ENCODE data around the gene CDH13.

CDH13 gene

GRCh38 chr16:82629441-82630027 is 2.8 kb downstream of the CDH13 start:
- Histone ChIP-seq H3K4me1 (ENCODE audit: low read length) (no peaks in the 10 kb centered on the region), H3K27ac (ENCODE audit: low read length) (no peak overlapping the region), H3K36me3 (replicated peaks; ENCODE audit: insufficient read depth, low read length) (no peaks in the 10 kb centered on the region), H3K27me3 (replicated peaks; ENCODE audit: insufficient read depth, low read length) (no peaks in the 10 kb centered on the region), H3K79me2 (ENCODE audit: low read length) (no peaks in the 10 kb centered on the region), H2AFZ (ENCODE audit: low read length) (no peak overlapping the region), H3K4me3 (ENCODE audit: low read length) (no peak overlapping the region), H3K9me3 (replicated peaks; ENCODE audit: insufficient read depth, low read length) (no peaks in the 10 kb centered on the region), H3K9me2 (replicated peaks; ENCODE audit: insufficient read depth, low read length) (no peaks in the 10 kb centered on the region), H3F3A (ENCODE audit: insufficient read depth, low read length) (no peaks in the 10 kb centered on the region), H4K20me1 (ENCODE audit: insufficient read depth, low read length) (no peaks in the 10 kb centered on the region), H3K9ac (ENCODE audit: low read length) (no peak overlapping the region), H3K4me2 (ENCODE audit: low read depth, low read length) (no peak overlapping the region)
- no peak for DNase-seq
- TF ChIP-seq, protein P1, sequence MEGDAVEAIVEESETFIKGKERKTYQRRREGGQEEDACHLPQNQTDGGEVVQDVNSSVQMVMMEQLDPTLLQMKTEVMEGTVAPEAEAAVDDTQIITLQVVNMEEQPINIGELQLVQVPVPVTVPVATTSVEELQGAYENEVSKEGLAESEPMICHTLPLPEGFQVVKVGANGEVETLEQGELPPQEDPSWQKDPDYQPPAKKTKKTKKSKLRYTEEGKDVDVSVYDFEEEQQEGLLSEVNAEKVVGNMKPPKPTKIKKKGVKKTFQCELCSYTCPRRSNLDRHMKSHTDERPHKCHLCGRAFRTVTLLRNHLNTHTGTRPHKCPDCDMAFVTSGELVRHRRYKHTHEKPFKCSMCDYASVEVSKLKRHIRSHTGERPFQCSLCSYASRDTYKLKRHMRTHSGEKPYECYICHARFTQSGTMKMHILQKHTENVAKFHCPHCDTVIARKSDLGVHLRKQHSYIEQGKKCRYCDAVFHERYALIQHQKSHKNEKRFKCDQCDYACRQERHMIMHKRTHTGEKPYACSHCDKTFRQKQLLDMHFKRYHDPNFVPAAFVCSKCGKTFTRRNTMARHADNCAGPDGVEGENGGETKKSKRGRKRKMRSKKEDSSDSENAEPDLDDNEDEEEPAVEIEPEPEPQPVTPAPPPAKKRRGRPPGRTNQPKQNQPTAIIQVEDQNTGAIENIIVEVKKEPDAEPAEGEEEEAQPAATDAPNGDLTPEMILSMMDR (IDR thresholded peaks at IDR 0.05; ENCODE audit: low read length) = no peak
- TF ChIP-seq EZH2phosphoT487 (IDR thresholded peaks at IDR 0.05; ENCODE audit: low read length) = no peak
- TF ChIP-seq EZH2 (optimal IDR thresholded peaks at IDR 0.05; ENCODE audit: low read depth, low read length) = no peak

DNA sequence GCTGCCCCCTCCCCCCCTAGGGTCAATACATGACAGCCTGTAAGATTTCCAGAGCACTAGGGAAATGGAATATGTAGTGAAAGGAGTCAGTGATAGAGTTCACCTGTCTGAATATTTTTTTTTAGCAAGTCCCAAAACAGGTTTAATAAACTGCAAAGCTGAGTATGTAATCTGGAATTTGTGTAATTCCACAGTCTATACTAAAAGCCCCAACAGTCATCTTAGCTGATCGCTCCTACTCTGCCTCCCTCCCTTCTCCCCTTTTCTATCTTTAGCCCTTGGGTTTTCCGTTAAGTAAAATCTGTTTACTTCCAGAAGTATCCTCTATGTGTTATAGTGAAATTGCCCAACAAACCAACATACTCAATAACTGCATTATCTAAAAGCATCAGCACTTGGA is 3.5 kb downstream of the CDH13 start:
- DNase-seq = no peak
- TF ChIP-seq EZH2phosphoT487 (IDR thresholded peaks at IDR 0.05; ENCODE audit: low read length) = no peak
- TF ChIP-seq EZH2 (optimal IDR thresholded peaks at IDR 0.05; ENCODE audit: low read depth, low read length) = no peak
- TF ChIP-seq, protein P1 (IDR thresholded peaks at IDR 0.05; ENCODE audit: low read length) = no peak
- H3K4me3 ChIP-seq (ENCODE audit: low read length) = no peak overlapping the region
- H3F3A ChIP-seq (ENCODE audit: insufficient read depth, low read length) = no peaks in the 10 kb centered on the region
- no peaks in the 10 kb centered on the region for H3K36me3 ChIP-seq (replicated peaks; ENCODE audit: insufficient read depth, low read length)
- no peaks in the 10 kb centered on the region for H3K9me2 ChIP-seq (replicated peaks; ENCODE audit: insufficient read depth, low read length)
- no peaks in the 10 kb centered on the region for H3K4me1 ChIP-seq (ENCODE audit: low read length)
- no peak overlapping the region for H3K27ac ChIP-seq (ENCODE audit: low read length)
- H4K20me1 ChIP-seq (ENCODE audit: insufficient read depth, low read length) = no peaks in the 10 kb centered on the region
- no peaks in the 10 kb centered on the region for H3K9me3 ChIP-seq (replicated peaks; ENCODE audit: insufficient read depth, low read length)
- H3K27me3 ChIP-seq (replicated peaks; ENCODE audit: insufficient read depth, low read length) = no peaks in the 10 kb centered on the region
- H3K4me2 ChIP-seq (ENCODE audit: low read depth, low read length) = no peak overlapping the region
- no peaks in the 10 kb centered on the region for H3K79me2 ChIP-seq (ENCODE audit: low read length)
- H3K9ac ChIP-seq (ENCODE audit: low read length) = no peak overlapping the region
- H2AFZ ChIP-seq (ENCODE audit: low read length) = no peak overlapping the region

DNA sequence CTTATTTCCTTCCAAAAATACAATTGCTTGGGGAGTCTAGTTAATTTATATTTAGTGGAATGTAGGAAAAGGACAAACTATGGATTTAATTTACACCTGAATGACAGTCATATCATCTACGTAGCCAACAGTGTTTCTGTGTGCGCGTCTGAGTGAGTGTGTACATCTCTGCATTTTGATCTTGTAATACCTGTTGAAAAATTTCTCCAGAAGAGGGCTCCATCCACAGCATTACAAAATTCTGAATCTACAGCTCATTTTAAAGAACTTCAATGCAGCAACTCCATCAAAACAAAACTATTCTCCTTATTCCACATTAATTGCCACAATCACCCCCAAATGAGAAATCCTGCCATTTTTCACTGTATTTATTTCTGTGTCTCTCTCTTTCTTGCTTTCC is 3.9 kb downstream of the CDH13 start:
- Histone ChIP-seq H3K27ac (ENCODE audit: low read length) (no peak overlapping the region), H3K27me3 (replicated peaks; ENCODE audit: insufficient read depth, low read length) (no peaks in the 10 kb centered on the region), H3F3A (ENCODE audit: insufficient read depth, low read length) (no peaks in the 10 kb centered on the region), H2AFZ (ENCODE audit: low read length) (no peak overlapping the region), H3K79me2 (ENCODE audit: low read length) (no peaks in the 10 kb centered on the region), H3K9ac (ENCODE audit: low read length) (no peak overlapping the region), H3K9me3 (replicated peaks; ENCODE audit: insufficient read depth, low read length) (no peaks in the 10 kb centered on the region), H3K9me2 (replicated peaks; ENCODE audit: insufficient read depth, low read length) (no peaks in the 10 kb centered on the region), H3K36me3 (replicated peaks; ENCODE audit: insufficient read depth, low read length) (no peaks in the 10 kb centered on the region), H3K4me3 (ENCODE audit: low read length) (no peak overlapping the region), H4K20me1 (ENCODE audit: insufficient read depth, low read length) (no peaks in the 10 kb centered on the region), H3K4me2 (ENCODE audit: low read depth, low read length) (no peak overlapping the region), H3K4me1 (ENCODE audit: low read length) (no peaks in the 10 kb centered on the region)
- DNase-seq = no peak
- TF ChIP-seq EZH2phosphoT487 (IDR thresholded peaks at IDR 0.05; ENCODE audit: low read length) = no peak
- TF ChIP-seq, protein P1 (IDR thresholded peaks at IDR 0.05; ENCODE audit: low read length) = peak; percentile 16; the same call in 1 of the 2 replicates
